ENCODE results near the gene NBEAL2.

Gene NBEAL2

GRCh38 chr3:46978985-46979944 is at the start of gene NBEAL2:
TSS of gene NBEAL2 (plus strand) at chr3:46979666. CDS start at chr3:46979862, 196 bp downstream.
- no peaks in the 10 kb centered on the region for H3K9me3 ChIP-seq (ENCODE audit: control insufficient read depth, low read length)
- H3K9ac ChIP-seq (ENCODE audit: low read length) = peak within 1 kb of the TSS; percentile 89
- peak within 1 kb of the TSS; percentile 86 for H3K4me3 ChIP-seq (ENCODE audit: low read length)
- peaks cover 21% of the 10 kb centered on the region for H3K4me1 ChIP-seq (ENCODE audit: control insufficient read depth, insufficient read depth, low read length)
- H3K36me3 ChIP-seq (ENCODE audit: control insufficient read depth, insufficient read depth, low read length, severe bottlenecking) = no peaks in the 10 kb centered on the region
- no peaks in the 10 kb centered on the region for H3K27me3 ChIP-seq (replicated peaks; ENCODE audit: control insufficient read depth, insufficient read depth, low read length)
- peak; percentile 95 for DNase-seq (ENCODE audit: low read depth)

DNA sequence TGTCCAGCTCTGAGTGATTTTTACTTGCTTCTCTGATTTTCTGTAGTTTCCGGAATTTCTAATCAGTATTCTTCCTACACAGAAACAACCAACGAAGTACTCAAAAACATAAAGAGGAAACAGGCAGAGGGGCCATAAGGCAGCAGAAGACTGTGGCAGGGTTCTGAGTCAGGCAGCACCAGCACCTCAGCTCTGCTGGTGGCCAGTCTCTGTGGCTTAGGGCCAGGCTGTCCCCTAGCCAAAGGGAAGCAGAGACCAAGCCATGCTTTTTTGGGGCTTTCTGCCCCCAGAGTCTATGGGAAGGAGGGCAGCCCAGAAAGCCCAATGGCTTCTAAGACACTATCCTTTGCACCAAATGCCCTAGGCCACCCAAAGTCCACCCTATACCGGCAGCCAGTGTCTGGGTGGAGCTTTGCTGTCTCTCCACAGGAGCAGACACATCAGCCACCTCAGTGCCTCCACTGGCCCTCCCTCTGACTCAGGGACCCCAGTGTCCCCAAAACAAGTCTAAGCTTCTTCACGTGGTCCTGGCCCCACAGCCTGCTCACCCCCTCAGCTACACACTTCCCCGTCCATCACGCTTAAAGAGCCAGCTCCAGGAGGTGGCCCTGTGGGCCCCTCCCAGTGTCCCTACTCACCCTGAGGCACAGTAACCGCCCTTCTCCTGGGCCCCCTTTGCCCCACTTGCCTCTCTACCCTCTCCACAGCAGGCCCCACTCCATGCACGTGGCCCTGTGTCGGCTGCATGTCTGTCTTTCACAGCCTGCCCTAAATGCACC is 49.1 kb upstream of the NBEAL2 start:
- Histone ChIP-seq H3K4me3 (ENCODE audit: low read length) (no peak overlapping the region), H3K9ac (ENCODE audit: low read length) (no peak overlapping the region), H3K4me1 (ENCODE audit: control insufficient read depth, insufficient read depth, low read length) (peaks cover 56% of the 10 kb centered on the region), H3K9me3 (ENCODE audit: control insufficient read depth, low read length) (no peaks in the 10 kb centered on the region), H3K27me3 (replicated peaks; ENCODE audit: control insufficient read depth, insufficient read depth, low read length) (no peaks in the 10 kb centered on the region), H3K36me3 (ENCODE audit: control insufficient read depth, insufficient read depth, low read length, severe bottlenecking) (peaks cover 26% of the 10 kb centered on the region)
- DNase-seq (ENCODE audit: low read depth) = peak; percentile 5

DNA sequence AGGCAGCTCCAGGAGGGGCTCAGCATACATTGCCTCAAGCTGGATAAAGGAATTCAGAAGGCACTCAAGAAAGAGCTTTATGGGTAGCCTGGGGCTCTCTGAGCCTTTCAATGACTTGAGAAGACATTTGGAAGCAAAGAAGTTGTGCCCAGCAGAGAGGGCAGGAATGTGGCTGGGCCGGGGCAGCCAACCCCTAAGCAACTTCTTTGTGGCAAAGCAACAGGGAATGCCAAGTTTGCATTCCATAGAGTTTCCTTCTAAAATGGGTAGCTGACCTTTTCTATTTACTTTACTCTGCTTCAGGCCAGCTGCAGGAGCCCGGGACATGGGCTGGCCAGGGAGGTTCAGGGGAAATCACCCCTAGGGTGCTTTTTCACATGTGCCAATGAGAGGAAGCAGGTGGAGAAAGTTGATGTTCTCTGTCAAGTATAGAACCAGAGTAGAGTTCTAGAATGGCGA is 48.5 kb upstream of the NBEAL2 start:
- DNase-seq (ENCODE audit: low read depth) = peak; percentile 47
- Histone ChIP-seq H3K36me3 (ENCODE audit: control insufficient read depth, insufficient read depth, low read length, severe bottlenecking) (peaks cover 19% of the 10 kb centered on the region), H3K9ac (ENCODE audit: low read length) (peak overlapping the region; percentile 1), H3K27me3 (replicated peaks; ENCODE audit: control insufficient read depth, insufficient read depth, low read length) (no peaks in the 10 kb centered on the region), H3K4me3 (ENCODE audit: low read length) (no peak overlapping the region), H3K4me1 (ENCODE audit: control insufficient read depth, insufficient read depth, low read length) (peaks cover 61% of the 10 kb centered on the region), H3K9me3 (ENCODE audit: control insufficient read depth, low read length) (no peaks in the 10 kb centered on the region)

GRCh38 chr3:46931631-46932331 is 47.7 kb upstream of the NBEAL2 start:
- peaks cover 69% of the 10 kb centered on the region for H3K4me1 ChIP-seq (ENCODE audit: control insufficient read depth, insufficient read depth, low read length)
- DNase-seq (ENCODE audit: low read depth) = peak; percentile 36
- no peaks in the 10 kb centered on the region for H3K27me3 ChIP-seq (replicated peaks; ENCODE audit: control insufficient read depth, insufficient read depth, low read length)
- H3K9me3 ChIP-seq (ENCODE audit: control insufficient read depth, low read length) = no peaks in the 10 kb centered on the region
- H3K9ac ChIP-seq (ENCODE audit: low read length) = peak overlapping the region; percentile 1
- peak overlapping the region; percentile 26 for H3K4me3 ChIP-seq (ENCODE audit: low read length)
- peaks cover 11% of the 10 kb centered on the region for H3K36me3 ChIP-seq (ENCODE audit: control insufficient read depth, insufficient read depth, low read length, severe bottlenecking)

DNA sequence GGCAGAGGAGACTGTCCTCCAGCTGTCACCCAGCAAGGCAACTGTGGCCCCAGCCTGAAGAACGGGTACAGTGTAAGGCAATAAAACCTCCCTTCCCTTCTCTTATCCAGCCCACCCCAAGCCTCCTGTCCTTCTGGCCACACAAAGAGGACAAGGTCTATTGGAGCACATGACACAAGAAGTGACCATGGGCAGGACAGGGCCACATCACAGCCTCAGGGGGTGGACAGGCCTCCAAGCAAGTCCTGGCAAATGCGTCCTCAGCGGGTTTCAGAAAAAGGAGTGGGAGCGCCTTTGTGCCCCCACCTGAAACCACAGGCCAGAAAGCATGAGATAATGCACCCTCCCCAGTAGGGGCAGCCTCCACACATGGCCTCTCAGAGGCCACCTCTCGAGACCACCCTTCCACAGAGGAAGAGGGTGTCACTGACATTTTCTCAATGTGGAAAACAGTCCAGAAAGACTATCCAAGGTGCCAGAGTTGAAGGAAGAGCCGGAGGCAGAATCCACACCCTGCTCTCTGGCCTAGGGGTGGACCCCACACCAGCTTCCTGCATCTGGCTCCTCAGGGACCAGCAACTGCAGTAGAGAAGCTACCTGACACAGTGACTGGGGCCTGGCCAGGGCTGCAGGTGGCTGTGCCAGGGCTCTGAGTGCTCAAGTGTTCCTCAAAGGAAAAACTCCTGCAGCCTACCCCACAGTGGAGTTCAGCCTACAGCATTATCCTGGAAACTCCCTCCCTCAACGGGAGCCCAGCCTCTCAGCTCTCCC is 46.8 kb upstream of the NBEAL2 start:
- H3K4me1 ChIP-seq (ENCODE audit: control insufficient read depth, insufficient read depth, low read length) = peaks cover 74% of the 10 kb centered on the region
- H3K9me3 ChIP-seq (ENCODE audit: control insufficient read depth, low read length) = no peaks in the 10 kb centered on the region
- DNase-seq (ENCODE audit: low read depth) = no peak
- H3K36me3 ChIP-seq (ENCODE audit: control insufficient read depth, insufficient read depth, low read length, severe bottlenecking) = peaks cover 11% of the 10 kb centered on the region
- peak overlapping the region; percentile 1 for H3K9ac ChIP-seq (ENCODE audit: low read length)
- H3K4me3 ChIP-seq (ENCODE audit: low read length) = no peak overlapping the region
- H3K27me3 ChIP-seq (replicated peaks; ENCODE audit: control insufficient read depth, insufficient read depth, low read length) = no peaks in the 10 kb centered on the region

DNA sequence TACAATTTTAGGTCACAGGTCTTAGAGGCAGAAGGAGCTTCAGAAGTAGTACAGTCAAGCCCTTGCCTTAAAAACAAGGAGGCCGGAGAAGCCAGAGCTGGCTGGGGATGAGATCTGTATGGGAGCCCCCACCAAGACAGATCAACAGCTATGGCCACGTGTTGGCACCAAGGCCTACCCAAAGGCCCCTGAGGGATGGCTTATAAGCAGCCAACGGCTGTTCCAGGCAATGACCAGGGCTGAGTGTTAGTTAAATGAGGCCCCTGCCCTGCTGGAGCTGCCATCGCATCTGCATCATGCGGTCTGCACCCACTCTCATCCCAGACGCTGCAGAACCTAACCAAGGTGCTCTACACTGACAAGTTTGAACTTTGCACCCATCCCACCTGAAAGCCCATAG is 46.2 kb upstream of the NBEAL2 start:
- H3K9ac ChIP-seq (ENCODE audit: low read length) = no peak overlapping the region
- H3K4me1 ChIP-seq (ENCODE audit: control insufficient read depth, insufficient read depth, low read length) = peaks cover 74% of the 10 kb centered on the region
- no peaks in the 10 kb centered on the region for H3K9me3 ChIP-seq (ENCODE audit: control insufficient read depth, low read length)
- DNase-seq (ENCODE audit: low read depth) = no peak
- H3K27me3 ChIP-seq (replicated peaks; ENCODE audit: control insufficient read depth, insufficient read depth, low read length) = no peaks in the 10 kb centered on the region
- H3K36me3 ChIP-seq (ENCODE audit: control insufficient read depth, insufficient read depth, low read length, severe bottlenecking) = peaks cover 13% of the 10 kb centered on the region
- H3K4me3 ChIP-seq (ENCODE audit: low read length) = no peak overlapping the region

DNA sequence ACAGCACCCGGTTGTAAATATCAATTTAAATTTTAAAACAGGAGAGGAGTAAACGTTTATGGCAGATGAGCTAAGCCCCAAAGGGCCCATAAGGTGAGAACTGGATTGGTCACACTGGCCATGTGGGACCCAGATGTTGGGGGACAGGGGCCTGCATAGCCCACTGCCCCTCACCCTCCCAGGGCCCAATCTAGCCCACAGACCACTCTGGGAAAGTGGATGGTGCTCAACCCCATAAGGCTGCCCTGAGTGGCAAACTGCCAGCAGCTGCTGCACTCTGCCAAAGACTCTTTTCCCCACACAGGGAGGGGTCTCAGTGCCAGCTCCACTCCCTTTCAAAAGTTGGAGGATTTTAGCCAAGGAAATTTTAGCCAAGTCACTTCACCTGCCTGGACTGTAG is 45.4 kb upstream of the NBEAL2 start:
- H3K4me1 ChIP-seq (ENCODE audit: control insufficient read depth, insufficient read depth, low read length) = peaks cover 74% of the 10 kb centered on the region
- no peaks in the 10 kb centered on the region for H3K27me3 ChIP-seq (replicated peaks; ENCODE audit: control insufficient read depth, insufficient read depth, low read length)
- H3K4me3 ChIP-seq (ENCODE audit: low read length) = peak overlapping the region; percentile 17
- H3K9ac ChIP-seq (ENCODE audit: low read length) = peak overlapping the region; percentile 15
- peaks cover 14% of the 10 kb centered on the region for H3K36me3 ChIP-seq (ENCODE audit: control insufficient read depth, insufficient read depth, low read length, severe bottlenecking)
- H3K9me3 ChIP-seq (ENCODE audit: control insufficient read depth, low read length) = no peaks in the 10 kb centered on the region
- peak; percentile 3 for DNase-seq (ENCODE audit: low read depth)

DNA sequence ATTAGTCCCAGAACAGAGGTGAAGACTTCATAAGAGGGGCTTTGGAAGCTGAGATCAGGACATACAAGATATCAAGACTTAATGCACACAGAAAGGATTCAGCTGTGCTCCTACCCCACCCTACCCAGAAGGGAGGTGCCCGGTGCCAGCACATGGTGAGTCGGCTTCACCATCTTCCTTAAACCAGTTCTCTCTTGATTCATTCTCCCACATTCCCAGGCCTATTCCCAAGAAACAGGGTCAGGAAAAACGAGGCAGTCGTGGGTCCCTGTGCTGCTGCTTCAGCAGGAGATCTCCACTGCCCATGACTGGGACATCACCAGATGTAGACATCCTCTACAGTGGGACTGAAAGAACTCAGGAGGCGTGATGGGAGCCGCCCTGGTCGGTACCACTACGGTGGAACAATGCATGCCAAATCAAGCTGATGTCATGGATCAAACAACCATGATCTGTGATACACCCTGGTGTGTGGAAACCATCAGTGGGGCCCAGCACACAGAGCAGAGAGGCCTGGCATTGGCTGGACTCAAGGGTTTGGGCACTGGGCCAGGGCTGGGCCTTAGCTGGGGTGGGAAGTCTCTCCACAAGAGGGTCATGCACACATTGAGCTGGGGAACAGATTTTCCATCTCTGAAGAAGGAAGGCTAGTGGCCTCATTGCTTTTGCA is 44.8 kb upstream of the NBEAL2 start:
- Histone ChIP-seq H3K4me3 (ENCODE audit: low read length) (peak overlapping the region; percentile 44), H3K9me3 (ENCODE audit: control insufficient read depth, low read length) (no peaks in the 10 kb centered on the region), H3K9ac (ENCODE audit: low read length) (peak overlapping the region; percentile 42), H3K36me3 (ENCODE audit: control insufficient read depth, insufficient read depth, low read length, severe bottlenecking) (peaks cover 20% of the 10 kb centered on the region), H3K27me3 (replicated peaks; ENCODE audit: control insufficient read depth, insufficient read depth, low read length) (no peaks in the 10 kb centered on the region), H3K4me1 (ENCODE audit: control insufficient read depth, insufficient read depth, low read length) (peaks cover 74% of the 10 kb centered on the region)
- DNase-seq (ENCODE audit: low read depth) = peak; percentile 25

- Histone ChIP-seq H3K27me3 (replicated peaks; ENCODE audit: control insufficient read depth, insufficient read depth, low read length) (no peaks in the 10 kb centered on the region), H3K4me1 (ENCODE audit: control insufficient read depth, insufficient read depth, low read length) (peaks cover 69% of the 10 kb centered on the region), H3K9ac (ENCODE audit: low read length) (peak overlapping the region; percentile 42), H3K4me3 (ENCODE audit: low read length) (peak overlapping the region; percentile 44), H3K9me3 (ENCODE audit: control insufficient read depth, low read length) (no peaks in the 10 kb centered on the region), H3K36me3 (ENCODE audit: control insufficient read depth, insufficient read depth, low read length, severe bottlenecking) (peaks cover 27% of the 10 kb centered on the region)
- peak; percentile 97 for DNase-seq (ENCODE audit: low read depth)
These were observed 44.2 kb upstream of the NBEAL2 start for GRCh38 chr3:46935168-46935858.

Measured in adipocyte (in vitro differentiated cells).